Activated naive CD4-positive, alpha-beta T cell treated with anti-CD3 and anti-CD28 coated beads, Interleukin-2, amount 50 U/mL, for 72 hours (primary cell): ENCODE measurements around the gene GFI1B. TPM values are rescaled to one million over a fixed set of nuclear protein-coding genes. Genes with fewer than 3 reads are reported as not detected.
"Not testable (repeated sequence)": the region's sequence is repeated elsewhere in the genome, so short reads cannot be mapped to it uniquely, and the experiment has no call there.

Experiments
- ATAC-seq, 2 donors: fragments of 150-1000 bp; cut with Tn5 transposase; 2 replicates each; pipeline ENCODE4 v1.10.0; 2021; ENCODE audit warnings: mild to moderate bottlenecking in 2 of 2, moderate library complexity in 2 of 2
- DNase-seq, 2 donors: peaks; one replicate each; pipeline ENCODE4 v3.0.0; 2021 to 2022; ENCODE audit warnings: low spot score in 2 of 2
- H3K27ac Mint-ChIP-seq, 2 donors: one replicate each; pipeline ENCODE4 v1.8.0; 2022; ENCODE audit warnings: mild to moderate bottlenecking in 2 of 2, mixed read lengths in 2 of 2
- H3K36me3 Mint-ChIP-seq, 2 donors: one replicate each; pipeline ENCODE4 v1.8.0; 2022; ENCODE audit warnings: mixed read lengths in 2 of 2
- H3K9me3 Mint-ChIP-seq, 2 donors: one replicate each; pipeline ENCODE4 v1.8.0; 2022; ENCODE audit warnings: mixed read lengths in 2 of 2
- total RNA-seq, 2 donors: library from RNA; stranded (reverse); gene quantifications; one replicate each; pipeline ENCODE4 v1.2.3, GENCODE V29; 2022

GFI1B gene
- total RNA-seq, 2 donors from 2014 or later = 0.48 TPM; not detected in 1

DNA sequence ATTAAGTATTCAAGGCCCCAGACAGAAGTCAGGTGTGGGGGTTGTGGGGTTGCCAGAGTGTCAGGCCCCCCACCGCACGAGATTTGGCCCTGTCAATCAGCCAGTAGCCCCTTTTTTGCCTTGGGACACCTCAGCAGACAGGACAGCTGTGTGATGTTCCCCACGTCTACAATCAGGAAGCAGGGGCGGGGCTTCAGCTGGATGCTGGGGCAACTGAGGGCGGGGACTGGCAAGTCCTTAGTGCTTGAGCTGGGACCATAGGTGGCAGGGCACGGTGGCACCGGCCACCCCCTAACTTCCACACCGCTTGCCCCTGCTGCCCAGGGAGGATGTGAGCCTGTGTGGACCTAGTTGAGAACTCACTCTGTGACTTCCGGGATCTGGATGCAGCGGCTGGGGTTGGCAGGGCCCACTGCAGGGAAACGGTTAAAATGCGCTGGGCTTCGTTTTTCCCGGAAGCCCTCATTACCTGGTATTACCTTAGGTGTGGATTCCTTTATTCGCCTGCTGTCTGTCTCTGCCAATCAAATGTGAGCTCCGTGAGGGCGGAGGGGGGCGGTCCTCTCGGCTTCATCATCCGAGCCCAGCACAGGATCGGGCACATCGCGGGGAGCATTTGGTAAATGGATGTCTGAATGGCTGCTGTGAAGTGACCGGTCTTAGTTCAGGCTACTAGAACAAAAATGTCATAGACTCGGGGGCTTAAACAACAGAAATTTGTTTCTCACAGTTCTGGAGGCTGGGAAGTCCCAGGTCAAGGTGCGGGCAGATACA, 44.8 kb downstream of the GFI1B start:
- Mint-ChIP-seq H3K9me3 (no peaks in the 10 kb centered on the region), H3K27ac (no peak overlapping the region), H3K36me3 (no peaks in the 10 kb centered on the region)
- DNase-seq = peak in 1 of 2 donors; percentile 65
- ATAC-seq = peak; percentile 47 to 76

- Mint-ChIP-seq H3K27ac (no peak overlapping the region), H3K36me3 (peaks cover 15% of the 10 kb centered on the region in 2 donors), H3K9me3 (no peaks in the 10 kb centered on the region)
- ATAC-seq (no peak), DNase-seq (no peak)
Observed at GRCh38 chr9:133026426-133026825, 47.9 kb downstream of the GFI1B start.

DNA sequence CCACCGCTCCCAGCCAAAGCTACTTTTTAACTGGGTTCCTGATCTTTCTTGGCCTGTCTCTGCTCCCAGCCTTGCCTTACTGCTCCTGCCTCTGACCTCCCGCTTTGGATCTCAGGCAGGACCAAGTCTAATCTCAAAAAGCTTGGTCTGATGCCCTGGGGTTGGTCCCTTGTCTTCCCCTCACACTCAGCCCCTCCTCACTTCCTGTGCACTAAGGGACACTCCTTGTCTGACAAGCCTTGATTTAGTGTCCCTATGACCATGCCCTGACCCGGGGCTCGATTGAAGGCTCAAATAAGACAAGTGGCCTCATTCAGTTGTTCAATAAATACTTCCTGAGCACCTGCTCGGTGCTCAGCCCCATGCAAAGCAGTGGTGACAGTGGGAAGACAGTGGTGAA, 48.6 kb downstream of the GFI1B start:
- ATAC-seq = no peak
- Mint-ChIP-seq H3K27ac (peak overlapping the region in 1 of 2 donors; percentile 16), H3K9me3 (peaks cover 0 to 4% of the 10 kb centered on the region in 2 donors), H3K36me3 (peaks cover 21 to 22% of the 10 kb centered on the region in 2 donors)
- no peak for DNase-seq

DNA sequence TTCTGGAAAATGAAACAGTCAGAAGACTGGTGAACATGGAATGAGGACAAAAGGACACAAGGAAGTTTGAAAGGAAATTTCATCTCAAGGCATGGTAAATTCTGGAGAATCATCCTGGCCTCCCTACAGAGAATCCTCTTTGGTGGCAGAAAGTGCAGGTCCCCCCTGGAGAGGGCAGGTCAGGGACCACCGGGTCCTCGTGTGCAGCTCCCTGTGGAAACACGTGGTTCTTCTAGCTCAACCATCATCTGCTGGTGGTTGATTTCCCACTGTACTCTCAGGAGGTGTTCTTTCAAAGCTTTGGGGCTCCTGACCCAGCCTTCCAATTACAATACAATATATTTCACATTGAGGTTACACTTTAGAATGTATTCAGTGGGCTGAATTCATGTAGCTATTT, 49.7 kb downstream of the GFI1B start:
- Mint-ChIP-seq H3K27ac (no peak overlapping the region), H3K36me3 (peaks cover 21 to 30% of the 10 kb centered on the region in 2 donors), H3K9me3 (peaks cover 0 to 4% of the 10 kb centered on the region in 2 donors)
- DNase-seq = no peak
- ATAC-seq = no peak

DNA sequence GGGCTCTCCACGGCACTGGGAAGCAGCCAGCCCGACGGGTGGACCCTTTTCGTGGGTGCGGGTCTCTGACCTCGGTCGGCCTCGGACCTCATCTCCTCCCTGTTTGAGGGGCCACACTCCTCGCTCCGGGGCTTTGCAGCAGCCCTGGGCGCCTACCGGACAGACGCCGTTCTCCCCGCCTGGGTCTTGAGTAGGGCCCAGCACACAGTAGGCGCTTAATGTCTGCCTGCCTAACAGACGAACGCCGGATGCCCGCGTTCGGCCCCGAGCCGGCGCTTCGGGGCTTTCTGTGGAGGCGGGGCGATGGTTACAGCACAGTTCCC, 51.5 kb downstream of the GFI1B start:
- no peak for DNase-seq
- Mint-ChIP-seq H3K9me3 (peaks cover 0 to 4% of the 10 kb centered on the region in 2 donors), H3K36me3 (peaks cover 21 to 30% of the 10 kb centered on the region in 2 donors), H3K27ac (peak overlapping the region; percentile 92 to 100)
- ATAC-seq = peak; percentile 5 to 38

DNA sequence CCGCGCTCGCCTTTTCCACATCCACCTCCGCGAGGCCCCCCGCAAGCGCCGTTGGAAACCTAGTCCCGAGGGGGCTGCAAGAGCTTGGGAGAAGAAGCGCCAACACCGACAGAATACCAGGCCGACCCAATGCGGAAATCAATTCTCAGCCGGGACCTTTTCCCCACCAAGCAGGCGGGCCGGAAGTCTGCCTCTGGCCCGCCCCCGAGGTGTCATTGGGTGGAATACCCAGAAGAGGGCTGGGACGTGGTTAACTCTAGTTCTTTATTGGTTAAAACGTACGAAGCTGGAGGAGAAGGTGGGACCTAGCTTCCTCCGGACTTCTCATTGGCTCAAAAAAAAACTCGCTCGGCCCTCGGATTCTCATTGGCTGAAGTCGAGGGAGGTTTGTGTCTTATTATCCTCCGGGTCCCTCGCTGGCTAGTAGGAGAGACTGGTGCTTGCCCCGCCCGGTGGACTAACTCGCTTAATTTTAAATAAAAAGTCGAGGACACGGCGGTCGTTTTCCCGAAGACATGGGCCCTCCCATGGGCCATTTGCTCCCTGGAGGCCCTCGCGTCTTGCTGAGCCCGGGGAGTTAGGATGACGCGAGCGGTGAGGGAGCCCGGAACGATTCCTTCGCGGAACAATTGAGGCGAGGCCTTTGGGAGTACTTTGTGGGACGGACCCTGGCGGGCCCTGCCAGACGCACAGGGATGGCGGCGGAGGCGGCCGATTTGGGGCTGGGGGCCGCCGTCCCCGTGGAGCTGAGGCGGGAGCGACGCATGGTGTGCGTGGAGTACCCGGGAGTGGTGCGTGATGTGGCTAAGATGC, 52.0 kb downstream of the GFI1B start, which contains the start of gene GTF3C5:
Gene GTF3C5, plus strand, starts transcription at position 681 of the 813 bp plus-strand sequence. Its CDS starts 15 bp downstream, at position 696.
- Mint-ChIP-seq H3K27ac (peak within 1 kb of the TSS; percentile 92 to 100), H3K36me3 (peaks cover 21 to 30% of the 10 kb centered on the region in 2 donors), H3K9me3 (peaks cover 0 to 4% of the 10 kb centered on the region in 2 donors)
- DNase-seq (peak; percentile 87 to 93), ATAC-seq (peak; percentile 97 to 98)

DNA sequence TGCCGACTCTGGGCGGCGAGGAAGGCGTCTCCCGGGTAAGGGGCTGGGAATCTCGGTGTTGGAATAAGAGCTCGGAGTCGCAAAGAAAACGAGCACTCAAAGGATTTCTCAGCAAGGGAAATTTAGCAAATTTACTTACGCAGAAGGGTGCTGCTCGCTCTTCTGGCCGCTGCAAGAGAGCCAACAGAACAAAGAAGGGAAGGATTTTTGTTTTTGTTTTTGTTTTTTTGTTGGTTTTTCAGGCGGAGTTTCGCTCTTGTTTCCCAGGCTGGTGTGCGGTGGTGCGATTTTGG, 52.6 kb downstream of the GFI1B start:
- Mint-ChIP-seq H3K9me3 (peaks cover 0 to 4% of the 10 kb centered on the region in 2 donors), H3K36me3 (peaks cover 21 to 30% of the 10 kb centered on the region in 2 donors), H3K27ac (peak overlapping the region; percentile 92 to 100)
- ATAC-seq = no peak
- DNase-seq = no peak

DNA sequence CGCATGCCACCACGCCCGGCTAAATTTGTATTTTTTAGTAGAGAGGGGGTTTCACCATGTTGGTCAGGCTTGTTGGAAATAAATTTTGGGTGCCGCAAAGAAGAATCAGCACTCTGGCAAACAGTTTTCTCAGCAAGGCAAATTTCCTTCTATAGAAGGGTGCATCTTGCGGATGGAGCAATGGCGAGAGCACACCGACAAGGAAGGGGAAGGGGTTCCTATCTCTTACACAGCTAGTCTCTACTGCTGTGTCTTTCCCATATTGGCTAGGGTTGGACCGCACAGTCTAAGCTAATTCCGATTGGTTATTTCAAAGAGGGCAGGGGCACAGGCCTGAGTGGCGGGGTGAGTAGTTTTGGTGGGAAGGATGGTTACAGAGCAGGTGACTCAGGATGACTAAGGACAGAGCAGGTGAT, 53.0 kb downstream of the GFI1B start:
- peak in 1 of 2 donors; percentile 66 for DNase-seq
- peak in 1 of 2 donors; percentile 37 for ATAC-seq
- H3K27ac Mint-ChIP-seq = peak overlapping the region; percentile 92 to 100
- peaks cover 21 to 30% of the 10 kb centered on the region in 2 donors for H3K36me3 Mint-ChIP-seq
- H3K9me3 Mint-ChIP-seq = peaks cover 0 to 4% of the 10 kb centered on the region in 2 donors

- peaks cover 21 to 30% of the 10 kb centered on the region in 2 donors for H3K36me3 Mint-ChIP-seq
- no peak for DNase-seq
- peak overlapping the region; percentile 92 to 100 for H3K27ac Mint-ChIP-seq
- no peak for ATAC-seq
- peaks cover 0 to 4% of the 10 kb centered on the region in 2 donors for H3K9me3 Mint-ChIP-seq
Observed at GRCh38 chr9:133032171-133032570, 53.7 kb downstream of the GFI1B start.

DNA sequence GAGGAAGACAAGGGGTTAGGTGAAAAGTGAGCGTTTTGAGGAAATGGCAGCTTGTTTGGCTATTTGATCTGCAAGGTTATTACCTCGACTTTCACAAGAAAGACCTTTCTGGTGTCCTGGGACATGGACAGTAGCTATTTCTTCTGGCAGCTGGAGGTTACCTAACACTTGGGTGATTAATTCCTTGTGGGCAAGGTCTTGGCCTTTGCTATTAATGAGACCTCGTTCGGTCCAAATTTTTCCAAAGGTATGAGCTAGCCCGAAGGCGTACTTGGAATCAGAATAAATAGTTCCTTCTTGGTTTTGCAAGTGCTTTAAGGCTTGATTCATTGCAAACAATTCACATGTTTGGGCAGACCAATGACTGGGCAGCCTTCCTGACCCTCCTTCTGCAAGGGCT, 57.2 kb downstream of the GFI1B start:
- DNase-seq (no peak), ATAC-seq (no peak)
- peaks cover 14 to 23% of the 10 kb centered on the region in 2 donors for H3K36me3 Mint-ChIP-seq
- no peak overlapping the region for H3K27ac Mint-ChIP-seq
- peaks cover 0 to 4% of the 10 kb centered on the region in 2 donors for H3K9me3 Mint-ChIP-seq

DNA sequence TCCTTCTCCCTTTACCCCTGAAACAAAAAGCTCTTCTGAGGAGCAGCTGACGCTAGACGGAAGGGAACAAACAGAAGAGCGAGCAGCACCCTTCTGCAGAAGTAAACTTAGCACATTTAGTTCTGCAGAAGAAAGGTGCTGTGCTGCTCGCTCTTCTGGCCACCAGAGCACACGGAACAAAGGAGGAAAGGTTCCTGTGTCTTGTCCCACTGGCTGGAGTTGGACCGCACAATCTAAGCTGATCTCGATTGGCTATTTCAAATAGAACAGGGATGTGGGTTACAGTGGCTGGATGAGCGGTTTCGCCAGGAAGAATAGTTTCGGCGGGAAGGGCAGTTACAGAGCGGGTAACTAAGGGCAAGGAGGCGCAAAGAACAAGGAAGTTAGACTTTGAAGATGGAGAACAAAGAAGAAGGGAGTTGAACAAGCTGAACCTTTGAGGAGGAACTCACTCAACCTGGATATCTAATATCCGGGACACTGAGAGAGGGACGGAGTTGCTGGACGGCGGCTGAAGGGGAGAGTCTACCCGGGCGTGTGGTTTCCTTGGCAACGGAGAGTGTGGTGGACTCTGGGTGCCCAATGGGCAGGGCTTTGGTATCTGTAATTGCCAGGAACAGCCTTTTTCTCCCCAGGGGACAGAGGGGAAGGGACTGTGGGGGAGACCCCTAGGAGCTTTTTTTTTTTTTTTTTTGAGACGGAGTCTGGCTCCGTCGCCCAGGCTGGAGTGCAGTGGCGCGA, 59.5 kb downstream of the GFI1B start:
- peak overlapping the region in 1 of 2 donors; percentile 41 for H3K27ac Mint-ChIP-seq
- H3K9me3 Mint-ChIP-seq = no peaks in the 10 kb centered on the region
- no peaks in the 10 kb centered on the region for H3K36me3 Mint-ChIP-seq
- ATAC-seq (no peak), DNase-seq (no peak)

DNA sequence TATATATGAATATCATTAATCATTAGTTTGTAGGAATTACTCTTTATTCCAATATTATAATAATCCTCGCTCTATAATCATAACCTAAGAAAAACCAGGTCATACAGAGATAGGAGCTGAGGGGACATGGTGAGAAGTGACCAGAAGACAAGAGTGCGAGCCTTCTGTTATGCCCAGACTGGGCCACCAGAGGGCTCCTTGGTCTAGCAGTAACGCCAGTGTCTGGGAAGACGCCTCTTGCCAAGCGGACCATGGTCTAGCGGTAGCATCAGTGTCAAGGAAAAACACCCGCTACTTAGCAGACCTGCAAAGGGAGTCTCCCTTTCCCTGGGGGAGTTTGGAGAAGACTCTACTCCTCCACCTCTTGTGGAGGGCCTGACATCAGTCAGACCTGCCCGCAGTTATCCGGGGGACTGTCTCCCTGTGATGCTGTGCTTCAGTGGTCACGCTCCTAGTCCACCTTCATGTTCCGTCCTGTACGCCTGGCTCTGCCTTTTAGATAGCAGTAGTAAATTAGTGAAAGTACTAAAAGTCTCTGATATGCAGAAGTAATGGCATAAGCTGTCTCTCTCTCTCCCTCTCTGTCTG, 62.5 kb downstream of the GFI1B start:
- not testable (repeated sequence) for ATAC-seq, H3K36me3 Mint-ChIP-seq, H3K27ac Mint-ChIP-seq, H3K9me3 Mint-ChIP-seq
- peak in 1 of 2 donors; percentile 54 for DNase-seq

Other genes with a start within 250 kb of the GFI1B start
- not detected for gene AK8, start 100.4 kb upstream of the GFI1B start, total RNA-seq
- gene SPACA9, start 99.8 kb upstream of the GFI1B start, total RNA-seq = 1 to 10 TPM; 1.4 to 2.3 TPM
- 10 to 100 TPM; 38.7 to 43.8 TPM for gene TSC1, start 34.1 kb upstream of the GFI1B start, total RNA-seq
- gene GTF3C5, start 52.3 kb downstream of the GFI1B start, total RNA-seq = 100 to 1,000 TPM; 104 to 194 TPM
- 1 to 10 TPM; 2.4 to 9.3 TPM for gene CEL, start 83.3 kb downstream of the GFI1B start, total RNA-seq
- gene RALGDS, start 142.5 kb downstream of the GFI1B start, total RNA-seq = 10 to 100 TPM; 45.3 to 77.0 TPM
- gene GBGT1, start 185.2 kb downstream of the GFI1B start, total RNA-seq = 1 to 10 TPM; 3.1 to 7.3 TPM
- not detected for gene OBP2B, start 230.6 kb downstream of the GFI1B start, total RNA-seq